ENCODE data around the gene NHERF1. TPM values are rescaled to one million over a fixed set of nuclear protein-coding genes. Genes with fewer than 3 reads are reported as not detected.

NHERF1 gene
- total and polyA plus RNA-seq, 2 of the 13 experiments (the other 11 are each of a cell fraction or from before 2014, with no cell fraction given), result 169 to 269 TPM

DNA sequence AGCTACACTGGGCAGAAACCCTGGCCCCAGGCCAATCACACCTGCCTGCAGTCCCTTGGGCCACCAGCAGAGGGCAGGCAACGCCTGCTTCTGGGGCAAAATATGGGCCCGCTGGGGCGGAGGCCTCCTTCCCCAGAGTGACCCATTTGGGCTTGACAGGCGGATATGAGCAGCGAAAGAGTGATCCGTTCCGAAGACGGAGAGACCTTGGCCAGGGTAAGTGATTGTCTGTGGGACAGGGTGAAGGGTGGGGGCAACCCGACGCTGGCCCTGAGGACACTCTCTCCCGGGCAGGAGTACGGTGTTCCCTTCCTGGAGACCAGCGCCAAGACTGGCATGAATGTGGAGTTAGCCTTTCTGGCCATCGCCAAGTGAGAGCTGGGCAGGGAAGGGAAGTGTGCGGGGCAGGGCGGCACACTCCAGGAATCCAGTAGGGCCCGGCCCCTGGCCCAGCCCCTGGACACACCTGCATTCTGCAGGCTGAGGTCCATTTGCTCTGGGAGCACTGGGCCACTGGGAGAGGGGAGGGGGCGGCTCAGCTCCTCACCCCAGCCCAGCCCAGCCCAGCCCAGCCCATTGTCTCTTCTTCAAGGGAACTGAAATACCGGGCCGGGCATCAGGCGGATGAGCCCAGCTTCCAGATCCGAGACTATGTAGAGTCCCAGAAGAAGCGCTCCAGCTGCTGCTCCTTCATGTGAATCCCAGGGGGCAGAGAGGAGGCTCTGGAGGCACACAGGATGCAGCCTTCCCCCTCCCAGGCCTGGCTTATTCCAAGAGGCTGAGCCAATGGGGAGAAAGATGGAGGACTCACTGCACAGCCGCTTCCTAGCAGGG, 3.5 kb upstream of the NHERF1 start (continued):
- TF ChIP-seq SATB2 (CRISPR knock-in tag; IDR thresholded peaks at IDR 0.05), result no peak; the same call in 1 of the 2 replicates
- TF ChIP-seq TCF12 (IDR thresholded peaks at IDR 0.05), result no peak
- no peak for TF ChIP-seq TCF12 (CRISPR knock-in tag; IDR thresholded peaks at IDR 0.05)
- peak; percentile 46 for TF ChIP-seq ZNF883 (CRISPR knock-in tag; IDR thresholded peaks at IDR 0.05; ENCODE audit: not compliant biosample characterization)
- TF ChIP-seq HDAC2 (CRISPR knock-in tag; IDR thresholded peaks at IDR 0.05), result no peak
- no peak; the same call in 1 of the 2 replicates for TF ChIP-seq ZNF83 (CRISPR knock-in tag; IDR thresholded peaks at IDR 0.05; ENCODE audit: borderline replicate concordance)
- peak; percentile 13; the same call in 1 of the 2 replicates for TF ChIP-seq ZNF225 (CRISPR knock-in tag; IDR thresholded peaks at IDR 0.05)
- TF ChIP-seq, protein P1, sequence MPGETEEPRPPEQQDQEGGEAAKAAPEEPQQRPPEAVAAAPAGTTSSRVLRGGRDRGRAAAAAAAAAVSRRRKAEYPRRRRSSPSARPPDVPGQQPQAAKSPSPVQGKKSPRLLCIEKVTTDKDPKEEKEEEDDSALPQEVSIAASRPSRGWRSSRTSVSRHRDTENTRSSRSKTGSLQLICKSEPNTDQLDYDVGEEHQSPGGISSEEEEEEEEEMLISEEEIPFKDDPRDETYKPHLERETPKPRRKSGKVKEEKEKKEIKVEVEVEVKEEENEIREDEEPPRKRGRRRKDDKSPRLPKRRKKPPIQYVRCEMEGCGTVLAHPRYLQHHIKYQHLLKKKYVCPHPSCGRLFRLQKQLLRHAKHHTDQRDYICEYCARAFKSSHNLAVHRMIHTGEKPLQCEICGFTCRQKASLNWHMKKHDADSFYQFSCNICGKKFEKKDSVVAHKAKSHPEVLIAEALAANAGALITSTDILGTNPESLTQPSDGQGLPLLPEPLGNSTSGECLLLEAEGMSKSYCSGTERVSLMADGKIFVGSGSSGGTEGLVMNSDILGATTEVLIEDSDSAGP (CRISPR knock-in tag; IDR thresholded peaks at IDR 0.05; ENCODE audit: borderline replicate concordance), result peak; percentile 87
- no peak for TF ChIP-seq ZNF101 (CRISPR knock-in tag; IDR thresholded peaks at IDR 0.05; ENCODE audit: borderline replicate concordance, low read depth)
- TF ChIP-seq SUZ12 (IDR thresholded peaks at IDR 0.05; ENCODE audit: low read depth, low read length), result no peak
- TF ChIP-seq TRIM24 (CRISPR knock-in tag; IDR thresholded peaks at IDR 0.05), result no peak
- TF ChIP-seq GPN1 (CRISPR knock-in tag; IDR thresholded peaks at IDR 0.05; ENCODE audit: borderline replicate concordance), result no peak
- no peak for TF ChIP-seq KDM1A (CRISPR knock-in tag; IDR thresholded peaks at IDR 0.05)
- 0 out of 2 replicates have a peak, but pooled peaks have one; percentile 54 for TF ChIP-seq ISL2 (CRISPR knock-in tag; IDR thresholded peaks at IDR 0.05)
- no peak for TF ChIP-seq NCOR1 (IDR thresholded peaks at IDR 0.05; ENCODE audit: borderline replicate concordance, low read length)
- TF ChIP-seq ZNF143 (CRISPR knock-in tag; IDR thresholded peaks at IDR 0.05), result no peak
- no peak for TF ChIP-seq HOXA9 (CRISPR knock-in tag; IDR thresholded peaks at IDR 0.05; ENCODE audit: borderline replicate concordance)
- no peak for TF ChIP-seq CENPX (CRISPR knock-in tag; IDR thresholded peaks at IDR 0.05)
- no peak for TF ChIP-seq ZC3H13 (CRISPR knock-in tag; IDR thresholded peaks at IDR 0.05)
- peak; percentile 71 for TF ChIP-seq PHF21A (CRISPR knock-in tag; IDR thresholded peaks at IDR 0.05)
- peak; percentile 61; the same call in 1 of the 2 replicates for TF ChIP-seq ZFP36L1 (CRISPR knock-in tag; IDR thresholded peaks at IDR 0.05)
